GM12892 (cell line): ENCODE data around the gene PSMD1.
"Not testable (repeated sequence)": the region's sequence is repeated elsewhere in the genome, so short reads cannot be mapped to it uniquely, and the experiment has no call there.

Source experiments
- DNase-seq: peaks from one replicate; pipeline ENCODE4 v3.0.0; 2011; ENCODE audit not compliant: insufficient read length
- FAIRE-seq: peaks from 2 replicates; lab custom pipeline; 2011; peaks lifted over from hg19 to GRCh38; lab: Jason Lieb, UNC
- POLR2A ChIP-seq: IDR thresholded peaks from 2 replicates; pipeline ENCODE4 v1.6.1; 2011; ENCODE audit warnings: low read depth, low read length, control low read depth
- POLR2AphosphoS5 ChIP-seq: IDR thresholded peaks from 2 replicates; pipeline ENCODE4 v1.6.1; 2011; ENCODE audit warnings: low read depth, low read length, control low read depth
- TAF1 ChIP-seq: IDR thresholded peaks from 2 replicates; pipeline ENCODE4 v1.6.1; 2011; ENCODE audit warnings: low read depth, mild to moderate bottlenecking, control low read depth, low read length, borderline replicate concordance

Gene PSMD1

DNA sequence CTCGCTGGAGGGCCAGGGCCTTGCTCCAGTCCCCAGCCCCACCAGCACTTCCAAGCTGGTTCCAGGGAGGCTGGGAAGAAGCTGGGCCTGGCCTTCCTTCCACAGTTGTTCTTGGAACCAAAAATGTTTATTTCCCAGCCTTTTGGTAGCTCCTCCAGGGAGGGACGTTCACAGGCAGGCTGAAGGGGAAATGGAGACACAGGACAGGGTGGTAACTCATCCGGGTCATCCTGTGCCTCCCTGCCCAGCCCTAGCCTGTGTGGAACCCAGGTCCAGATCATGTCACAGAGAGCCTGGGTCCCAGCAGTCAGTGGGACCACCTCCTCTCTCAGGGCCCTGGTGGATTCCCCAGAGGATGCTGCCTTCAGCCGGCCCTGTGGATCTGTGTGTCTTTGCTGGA, 129.2 kb downstream of the PSMD1 start:
- TF ChIP-seq TAF1 (no peak), POLR2AphosphoS5 (no peak), POLR2A (no peak)
- no peak for FAIRE-seq

GRCh38 chr2:231186325-231186724, 129.7 kb downstream of the PSMD1 start:
- no peak for DNase-seq
- TF ChIP-seq TAF1 (no peak), POLR2AphosphoS5 (no peak), POLR2A (no peak)
- no peak for FAIRE-seq

More for the DNA sequence above, 129.2 kb downstream of the PSMD1 start:
- no peak for DNase-seq

DNA sequence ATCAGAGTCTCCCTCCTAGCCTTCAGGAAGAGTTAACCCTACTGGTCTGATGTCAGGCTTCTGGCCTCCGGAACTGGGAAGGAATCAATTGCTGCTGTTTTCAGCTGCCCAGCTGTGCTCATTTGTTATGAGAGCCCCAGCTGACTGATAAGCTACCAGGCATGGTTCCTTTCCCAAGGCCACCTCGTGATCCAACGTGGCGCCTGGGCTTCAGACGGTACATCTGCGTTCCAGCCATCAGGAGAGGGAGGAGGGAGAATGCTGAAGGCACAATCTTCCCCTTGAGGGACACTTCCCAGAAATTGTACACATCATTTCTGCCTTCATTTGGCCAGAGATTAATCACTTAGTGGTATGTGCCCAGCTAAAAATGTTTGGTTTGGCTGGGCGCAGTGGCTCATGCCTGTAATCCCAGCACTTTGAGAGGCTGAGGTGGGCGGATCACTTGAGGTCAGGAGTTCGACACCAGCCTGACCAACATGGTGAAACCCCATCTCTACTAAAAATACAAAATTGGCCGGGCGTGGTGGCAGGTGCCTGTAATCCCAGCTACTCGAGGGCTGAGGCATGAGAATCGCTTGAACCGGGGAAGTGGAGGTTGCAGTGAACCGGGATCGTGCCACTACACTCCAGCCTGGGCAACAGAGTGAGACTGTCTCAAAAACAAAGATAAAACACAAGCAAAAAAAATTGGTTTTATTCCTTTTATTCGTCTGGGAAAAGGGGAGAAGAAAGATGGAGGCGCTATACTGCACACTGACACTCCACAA, 131.3 kb downstream of the PSMD1 start:
- no peak for FAIRE-seq
- DNase-seq: no peak
- TF ChIP-seq POLR2AphosphoS5: no peak
- no peak for TF ChIP-seq POLR2A
- TF ChIP-seq TAF1: no peak

DNA sequence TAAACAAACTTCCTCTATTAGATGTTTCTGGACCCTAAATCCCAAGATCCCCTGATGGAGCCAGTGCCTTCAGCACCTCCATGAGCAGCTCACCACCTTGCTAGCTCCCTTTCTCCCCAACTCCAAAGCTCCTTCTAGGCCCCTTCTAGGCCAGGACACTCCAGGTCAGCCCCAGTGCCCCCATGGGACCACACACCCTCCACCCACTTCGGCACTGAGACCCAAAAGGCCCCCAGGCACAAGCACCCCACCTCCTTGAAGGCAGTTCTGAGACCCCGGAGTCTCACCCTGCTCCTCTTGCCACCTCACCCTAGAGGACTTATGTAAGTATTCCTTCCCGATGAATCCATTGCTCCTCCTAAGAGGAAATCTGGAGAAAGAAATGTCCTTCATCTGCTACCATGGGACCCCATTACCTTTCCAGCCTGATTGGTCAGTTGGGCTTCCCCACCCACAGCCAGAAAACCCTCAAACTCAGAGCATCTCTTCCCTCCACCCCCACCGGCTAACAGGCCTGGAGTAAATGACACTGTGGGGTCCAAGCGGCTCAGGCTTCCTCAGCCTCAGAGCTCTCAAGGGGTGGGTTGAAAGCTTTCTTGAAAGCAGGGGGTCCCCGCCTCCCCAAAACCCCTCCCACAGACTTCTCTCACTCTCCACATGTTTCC, 132.0 kb downstream of the PSMD1 start:
- TF ChIP-seq TAF1 (no peak), POLR2A (no peak), POLR2AphosphoS5 (no peak)
- no peak for FAIRE-seq

DNA sequence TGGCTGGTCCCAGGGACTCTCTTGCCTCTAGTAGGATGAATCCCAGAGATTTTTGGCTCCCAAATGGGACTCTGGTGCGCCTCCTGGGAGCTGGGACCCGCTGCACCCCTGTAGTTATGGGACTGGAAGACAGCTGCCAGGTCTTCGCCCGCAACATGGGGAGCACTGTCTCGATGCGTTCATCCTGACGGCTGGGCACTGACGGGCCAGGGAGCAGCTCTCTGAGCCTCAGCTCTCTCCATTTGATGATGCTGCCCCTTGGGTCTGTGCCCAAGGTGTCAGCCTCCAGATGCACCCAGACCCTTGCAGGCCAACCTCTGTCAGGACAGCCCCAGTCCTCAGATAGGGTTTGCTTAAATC, 132.5 kb downstream of the PSMD1 start:
- DNase-seq (no peak), FAIRE-seq (no peak)
- TF ChIP-seq POLR2A (no peak), TAF1 (no peak)

More for the DNA sequence above, 132.0 kb downstream of the PSMD1 start:
- no peak for DNase-seq

DNA sequence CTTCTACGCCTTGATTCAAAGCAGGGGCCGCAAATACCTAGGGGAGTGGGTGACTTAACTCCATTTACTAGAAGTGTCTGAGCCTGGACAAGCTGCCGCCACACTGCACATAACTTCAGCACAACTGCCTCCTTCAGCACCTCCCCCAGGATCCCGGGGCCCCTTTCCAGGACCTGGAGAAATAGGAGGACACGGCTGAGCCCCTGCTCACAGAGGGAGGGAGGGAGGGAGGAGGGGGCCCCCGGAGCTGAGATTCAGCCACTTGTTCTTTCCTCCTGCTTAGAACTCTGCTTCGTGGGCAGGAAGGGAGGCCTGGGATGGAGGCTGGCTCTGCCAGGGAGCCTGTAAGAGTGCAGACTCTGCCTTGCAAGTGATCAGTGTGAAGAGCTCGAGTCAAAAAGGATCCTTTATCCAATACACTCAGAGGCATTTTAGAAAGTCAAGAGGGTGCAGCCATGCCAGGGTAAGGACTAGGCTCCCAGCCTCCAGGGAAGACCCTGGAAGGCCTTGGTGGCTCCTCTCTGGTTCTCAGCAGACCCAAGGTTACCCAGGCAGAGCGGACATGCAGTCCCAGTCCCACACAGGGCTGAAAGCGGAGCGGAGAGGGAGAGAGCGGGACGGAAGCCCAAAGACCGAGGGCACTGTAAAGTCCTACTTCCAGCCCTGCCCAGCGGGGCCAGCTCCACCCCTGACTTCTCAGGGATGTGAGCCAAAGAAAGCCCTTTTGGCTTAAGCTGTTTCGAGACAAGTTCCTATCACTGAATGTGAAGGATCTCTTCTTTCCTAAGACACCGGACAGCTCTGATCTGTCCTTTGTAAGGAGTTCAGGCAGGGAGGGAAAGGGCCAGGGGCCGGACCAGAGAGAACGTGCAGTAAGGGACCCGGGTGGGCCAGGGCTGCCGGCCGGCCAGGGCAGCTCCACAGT, 133.2 kb downstream of the PSMD1 start:
- no peak for DNase-seq
- no peak for FAIRE-seq
- TF ChIP-seq POLR2A: no peak
- no peak for TF ChIP-seq POLR2AphosphoS5
- no peak for TF ChIP-seq TAF1

GRCh38 chr2:231190531-231191197, 134.0 kb downstream of the PSMD1 start:
- TF ChIP-seq TAF1: no peak
- no peak for TF ChIP-seq POLR2A
- TF ChIP-seq POLR2AphosphoS5: no peak
- DNase-seq (no peak), FAIRE-seq (no peak)

DNA sequence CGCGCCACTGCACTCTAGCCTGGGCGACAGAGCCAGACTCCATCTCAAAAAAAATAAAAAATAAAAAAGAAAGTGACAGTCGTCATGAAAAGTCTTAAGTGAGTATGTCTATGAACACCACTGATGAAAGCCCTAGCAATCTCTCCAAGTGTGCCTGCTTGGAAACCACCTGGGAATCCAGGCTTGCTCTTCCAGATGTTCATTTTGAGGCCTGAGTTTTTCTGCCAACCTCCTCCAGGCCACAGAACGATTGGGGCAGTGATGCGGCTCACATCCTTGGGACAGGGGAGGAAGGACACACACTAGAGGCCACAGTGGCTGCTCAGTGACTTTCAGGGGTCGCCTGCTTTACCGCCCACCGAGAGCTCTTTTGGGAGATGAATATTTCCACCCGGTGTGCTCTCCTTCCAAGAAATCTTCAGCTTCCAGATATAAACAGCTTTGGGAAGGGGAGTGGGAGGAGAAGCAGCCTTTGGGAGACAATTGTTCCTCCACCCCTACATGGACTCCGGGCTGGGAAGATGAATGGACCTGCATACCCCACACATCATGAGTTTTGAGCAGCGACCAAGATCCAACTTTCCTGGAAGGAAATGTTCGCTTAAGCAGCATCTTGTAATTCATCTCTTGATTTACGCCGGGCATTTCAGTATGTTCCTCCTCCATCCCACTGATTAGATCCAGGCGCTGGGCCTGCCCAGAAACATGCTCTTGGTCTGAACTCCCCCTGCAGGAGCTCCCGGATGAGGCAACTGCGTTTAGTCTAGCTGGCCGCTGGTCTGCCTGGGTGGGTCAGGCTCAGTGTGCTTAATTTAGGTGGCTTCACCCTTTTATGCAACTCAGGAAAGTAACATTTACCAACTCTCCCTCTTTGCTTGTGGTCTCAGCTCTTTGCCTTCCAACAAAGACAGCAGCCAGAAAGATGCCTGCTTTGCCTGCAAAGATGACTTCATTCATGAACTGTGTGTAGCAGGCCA, 135.5 kb downstream of the PSMD1 start:
- TF ChIP-seq POLR2AphosphoS5 (no peak), TAF1 (no peak), POLR2A (no peak)
- DNase-seq (no peak), FAIRE-seq (no peak)

GRCh38 chr2:231193216-231193615, 136.5 kb downstream of the PSMD1 start:
- TF ChIP-seq POLR2AphosphoS5 (no peak), TAF1 (no peak), POLR2A (no peak)
- FAIRE-seq: no peak
- DNase-seq: no peak

DNA sequence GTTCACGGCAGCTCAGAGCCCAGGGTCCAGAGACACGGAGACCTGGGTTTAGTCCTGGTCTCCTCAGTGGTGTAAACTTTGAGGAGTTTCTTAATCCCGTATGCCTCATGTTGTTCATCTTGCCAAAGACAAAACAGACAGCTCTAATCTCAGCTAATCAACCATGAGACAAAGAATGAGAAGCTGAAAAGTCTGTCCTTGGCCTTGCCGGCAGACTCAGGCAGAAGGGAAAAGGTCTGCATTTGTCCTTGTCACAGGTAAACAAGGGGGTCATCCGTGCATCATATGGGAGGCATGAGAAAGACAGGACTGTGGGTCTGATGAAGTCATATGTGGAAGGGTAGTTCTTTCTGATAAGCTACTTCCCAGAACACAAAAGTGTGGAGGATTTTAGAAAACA, 139.9 kb downstream of the PSMD1 start:
- TF ChIP-seq TAF1 (no peak), POLR2AphosphoS5 (no peak), POLR2A (no peak)
- no peak for DNase-seq
- FAIRE-seq: no peak

DNA sequence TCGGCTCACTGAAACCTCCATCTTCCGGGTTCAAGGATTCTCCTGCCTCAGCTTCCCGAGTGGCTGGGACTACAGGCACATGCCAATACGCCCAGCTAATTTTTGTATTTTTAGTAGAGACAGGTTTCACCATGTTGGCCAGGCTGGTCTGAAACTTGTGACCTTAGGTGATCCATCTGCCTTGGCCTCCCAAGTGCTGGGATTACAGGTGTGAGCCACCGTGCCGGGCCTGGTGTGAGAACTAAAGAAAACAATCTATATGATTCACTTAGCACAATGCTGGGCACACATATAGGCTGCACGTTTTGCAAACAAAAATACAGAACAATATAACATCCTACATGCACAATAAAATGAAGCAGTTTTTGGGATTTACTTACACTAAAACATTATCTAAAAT, 140.5 kb downstream of the PSMD1 start:
- not testable (repeated sequence) for DNase-seq, FAIRE-seq
